Activated CD4-positive, alpha-beta T cell treated with anti-CD3 and anti-CD28 coated beads for 36 hours (primary cell): Measurements from ENCODE around the gene PSMB7. TPM values are rescaled to one million over a fixed set of nuclear protein-coding genes. Genes with fewer than 3 reads are reported as not detected.

Experiments used
- ATAC-seq: fragments of 200-7000 bp; cut with Tn5 transposase; one replicate; pipeline ENCODE4 v1.10.0; 2021; ENCODE audit warnings: mild to moderate bottlenecking, moderate library complexity
- CTCF ChIA-PET: fragments of 350-600 bp; sonication (Branson Sonifier 250); formaldehyde crosslinking; loops from one replicate; lab custom pipeline; 2021; ENCODE audit warnings: antibody characterized with exemption; lab: Charles Lee
- POLR2A ChIA-PET: fragments of 350-600 bp; sonication (Branson Sonifier 250); formaldehyde crosslinking; loops from one replicate; lab custom pipeline; 2021; ENCODE audit warnings: antibody characterized with exemption, inconsistent platforms; lab: Charles Lee
- DNase-seq: peaks from one replicate; pipeline ENCODE4 v3.0.0-alpha.2; 2020
- H3K27ac Mint-ChIP-seq: one replicate; pipeline ENCODE4 v1.8.0; 2021; ENCODE audit warnings: mixed read lengths
- H3K27me3 Mint-ChIP-seq: one replicate; pipeline ENCODE4 v1.8.0; 2021; ENCODE audit warnings: mixed read lengths
- H3K36me3 Mint-ChIP-seq: one replicate; pipeline ENCODE4 v1.8.0; 2021; ENCODE audit warnings: low read depth, mixed read lengths
- H3K4me1 Mint-ChIP-seq: one replicate; pipeline ENCODE4 v1.8.0; 2021; ENCODE audit warnings: mixed read lengths
- H3K4me3 Mint-ChIP-seq: one replicate; pipeline ENCODE4 v1.8.0; 2021; ENCODE audit warnings: mild to moderate bottlenecking, moderate library complexity, mixed read lengths
- H3K9me3 Mint-ChIP-seq: one replicate; pipeline ENCODE4 v1.8.0; 2021; ENCODE audit warnings: low read depth, mixed read lengths
- intact Hi-C, 2 experiments: fragments of 100-400 bp; cut with DNase I in 1 of 2; cut with micrococcal nuclease in 1 of 2; formaldehyde crosslinking; loops; one replicate each; pipeline versions ENCODE4 v1.14.2 to v1.15.1; 2022 to 2024; cut with DNase I, micrococcal nuclease
- total RNA-seq, 2 experiments: library from RNA; stranded (reverse); gene quantifications; one replicate each; pipeline ENCODE4 v1.2.3, GENCODE V29; 2021

PSMB7 gene
- total RNA-seq, 2 experiments from 2014 or later: 143 to 164 TPM

DNA sequence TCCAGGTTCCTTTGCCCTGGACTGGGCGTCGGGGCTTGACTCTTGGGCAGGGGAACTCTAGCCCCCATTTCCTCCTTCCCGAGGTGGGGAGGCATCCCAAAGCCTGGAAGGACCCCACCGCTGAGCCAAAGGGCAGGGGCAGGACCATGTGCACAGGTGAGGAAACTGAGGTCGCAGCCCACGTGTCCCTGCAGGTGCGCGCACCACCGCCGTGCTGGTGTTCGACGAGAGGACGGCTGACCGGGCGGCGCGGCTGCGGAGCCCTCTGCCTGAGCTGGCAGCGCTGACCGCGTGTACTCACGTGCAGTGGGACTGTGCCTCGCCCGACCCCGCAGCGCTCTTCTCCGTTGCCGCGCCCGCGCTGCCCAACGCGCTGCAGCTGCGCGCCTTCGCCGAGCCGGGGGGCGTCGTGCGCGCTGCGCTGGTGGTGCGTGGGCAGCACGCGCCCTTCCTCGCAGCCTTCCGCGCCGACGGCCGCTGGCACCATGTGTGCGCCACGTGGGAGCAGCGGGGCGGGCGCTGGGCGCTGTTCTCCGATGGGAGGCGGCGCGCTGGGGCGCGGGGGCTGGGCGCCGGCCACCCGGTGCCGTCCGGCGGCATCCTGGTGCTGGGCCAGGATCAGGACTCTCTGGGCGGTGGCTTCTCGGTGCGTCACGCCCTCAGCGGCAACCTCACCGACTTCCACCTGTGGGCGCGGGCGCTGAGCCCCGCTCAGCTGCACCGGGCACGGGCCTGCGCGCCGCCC, 37.8 kb upstream of the PSMB7 start:
- POLR2A ChIA-PET: no interaction called here
- no peak for ATAC-seq
- no peak overlapping the region for H3K4me3 Mint-ChIP-seq
- no peak overlapping the region for H3K27ac Mint-ChIP-seq
- H3K36me3 Mint-ChIP-seq: no peaks in the 10 kb centered on the region
- no peaks in the 10 kb centered on the region for H3K4me1 Mint-ChIP-seq
- H3K27me3 Mint-ChIP-seq: peaks cover 27% of the 10 kb centered on the region
- CTCF ChIA-PET: interaction anchor here (0.6 kb wide), 1 partner anchor 896 kb away, joined by 3 read pairs; no protein-coding TSS in a partner anchor
- no peak for DNase-seq
- intact Hi-C loops: no loop called here
- H3K9me3 Mint-ChIP-seq: no peaks in the 10 kb centered on the region

DNA sequence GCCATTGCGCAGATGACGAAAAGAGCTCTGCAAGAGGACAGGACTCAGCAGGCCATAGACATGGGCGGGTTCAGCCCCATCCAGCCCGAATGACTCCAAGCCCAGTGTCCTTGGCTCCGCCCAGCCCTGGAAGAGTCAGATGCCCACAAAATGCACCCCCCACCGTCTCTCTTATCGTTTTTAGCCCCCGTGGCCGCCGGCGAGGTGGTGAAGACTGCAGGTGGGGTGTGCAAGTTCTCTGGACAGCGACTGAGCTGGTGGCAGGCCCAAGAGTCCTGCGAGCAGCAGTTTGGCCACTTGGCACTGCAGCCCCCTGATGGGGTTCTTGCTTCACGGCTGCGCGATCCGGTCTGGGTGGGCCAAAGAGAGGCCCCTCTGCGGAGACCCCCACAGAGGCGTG, 37.1 kb upstream of the PSMB7 start:
- no peak for ATAC-seq
- no peaks in the 10 kb centered on the region for H3K36me3 Mint-ChIP-seq
- DNase-seq: no peak
- no peak overlapping the region for H3K27ac Mint-ChIP-seq
- no peaks in the 10 kb centered on the region for H3K4me1 Mint-ChIP-seq
- peaks cover 27% of the 10 kb centered on the region for H3K27me3 Mint-ChIP-seq
- ChIA-PET CTCF (interaction anchor here (0.6 kb wide), 1 partner anchor 895 kb away, joined by 3 read pairs; no protein-coding TSS in a partner anchor), POLR2A (no interaction called here)
- no peak overlapping the region for H3K4me3 Mint-ChIP-seq
- intact Hi-C loops: no loop called here
- no peaks in the 10 kb centered on the region for H3K9me3 Mint-ChIP-seq

DNA sequence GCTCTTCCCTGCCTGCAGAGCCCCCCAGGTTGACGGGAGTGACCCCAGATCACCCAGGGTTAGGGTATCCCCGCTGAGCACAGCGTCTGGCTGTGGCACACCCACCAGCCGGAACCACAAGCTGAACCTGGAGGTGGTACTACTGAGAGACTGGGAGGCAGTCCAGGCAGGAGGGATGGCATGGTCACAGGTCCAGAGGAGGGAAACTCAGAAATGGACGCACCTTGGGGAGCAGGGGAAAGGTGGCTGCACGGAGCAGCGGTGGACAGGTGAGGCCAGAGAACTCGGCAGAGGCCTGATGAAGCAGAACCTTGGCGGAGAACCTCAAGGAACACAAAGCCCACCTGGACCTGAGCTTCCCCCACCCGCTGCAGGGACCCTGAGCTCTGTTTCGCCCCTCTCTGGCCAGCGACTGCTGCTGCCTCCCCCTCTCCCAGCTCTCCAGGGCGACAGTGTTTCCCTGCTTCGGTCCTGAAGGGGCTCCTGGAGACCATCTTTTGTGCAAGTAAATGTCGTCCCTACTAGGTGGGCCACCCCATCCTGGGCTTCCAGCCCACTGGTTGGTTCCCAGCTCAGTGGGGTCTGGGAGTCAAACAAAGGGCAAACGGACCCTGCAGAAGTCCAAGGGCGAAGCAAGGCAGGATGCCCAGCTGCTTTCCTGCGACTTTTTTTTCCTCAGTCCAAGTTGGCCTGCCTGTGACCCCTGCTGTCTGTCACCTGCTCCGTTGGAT, 35.9 kb upstream of the PSMB7 start:
- peaks cover 27% of the 10 kb centered on the region for H3K27me3 Mint-ChIP-seq

DNA sequence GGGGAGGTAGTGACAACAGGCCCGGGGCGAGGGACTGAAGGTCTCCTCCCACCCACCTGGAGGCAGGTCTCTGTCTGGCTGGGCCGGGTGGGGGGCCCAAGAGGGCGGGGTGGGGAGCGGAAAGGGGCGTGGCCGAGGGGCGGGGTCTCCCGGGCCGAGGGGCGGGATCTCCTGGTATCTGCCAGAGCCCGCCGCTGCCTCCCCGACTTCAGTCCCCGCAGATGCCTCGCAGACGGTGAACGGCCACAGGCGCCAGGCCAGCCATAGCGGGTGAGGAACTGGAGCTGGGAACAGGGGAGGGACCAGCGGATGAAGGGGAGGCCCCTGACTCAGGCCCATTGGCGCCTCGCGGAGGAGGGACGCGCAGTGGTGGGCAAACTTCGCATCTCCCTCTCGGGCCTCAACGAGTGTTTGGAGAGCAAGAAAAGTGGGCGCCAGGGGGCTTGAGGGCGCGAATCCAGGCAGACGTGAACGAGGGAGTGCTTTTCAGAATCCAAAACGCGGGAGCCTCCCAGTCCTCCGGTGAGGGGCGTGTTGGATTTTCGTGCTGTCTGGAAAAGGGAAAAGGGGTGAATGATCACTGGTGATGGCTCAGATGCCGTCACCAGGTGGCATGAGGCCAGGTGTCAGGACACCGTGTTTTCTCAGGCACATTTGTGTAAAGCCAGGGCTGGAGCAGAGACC, 35.1 kb upstream of the PSMB7 start, which contains the start of gene ADGRD2:
Gene ADGRD2 (plus strand): TSS at position 211 of the 684 bp plus-strand sequence. CDS start 1,216 bp downstream, outside the sequence.
- POLR2A ChIA-PET: no interaction called here
- ATAC-seq: peak; percentile 18

More for the DNA sequence above, 35.9 kb upstream of the PSMB7 start:
- Mint-ChIP-seq H3K9me3 (no peaks in the 10 kb centered on the region), H3K4me1 (no peaks in the 10 kb centered on the region), H3K36me3 (no peaks in the 10 kb centered on the region), H3K27ac (no peak overlapping the region), H3K4me3 (no peak overlapping the region)
- CTCF ChIA-PET: no interaction called here
- DNase-seq: no peak
- intact Hi-C loops: no loop called here
- ATAC-seq: no peak
- POLR2A ChIA-PET: no interaction called here

DNA sequence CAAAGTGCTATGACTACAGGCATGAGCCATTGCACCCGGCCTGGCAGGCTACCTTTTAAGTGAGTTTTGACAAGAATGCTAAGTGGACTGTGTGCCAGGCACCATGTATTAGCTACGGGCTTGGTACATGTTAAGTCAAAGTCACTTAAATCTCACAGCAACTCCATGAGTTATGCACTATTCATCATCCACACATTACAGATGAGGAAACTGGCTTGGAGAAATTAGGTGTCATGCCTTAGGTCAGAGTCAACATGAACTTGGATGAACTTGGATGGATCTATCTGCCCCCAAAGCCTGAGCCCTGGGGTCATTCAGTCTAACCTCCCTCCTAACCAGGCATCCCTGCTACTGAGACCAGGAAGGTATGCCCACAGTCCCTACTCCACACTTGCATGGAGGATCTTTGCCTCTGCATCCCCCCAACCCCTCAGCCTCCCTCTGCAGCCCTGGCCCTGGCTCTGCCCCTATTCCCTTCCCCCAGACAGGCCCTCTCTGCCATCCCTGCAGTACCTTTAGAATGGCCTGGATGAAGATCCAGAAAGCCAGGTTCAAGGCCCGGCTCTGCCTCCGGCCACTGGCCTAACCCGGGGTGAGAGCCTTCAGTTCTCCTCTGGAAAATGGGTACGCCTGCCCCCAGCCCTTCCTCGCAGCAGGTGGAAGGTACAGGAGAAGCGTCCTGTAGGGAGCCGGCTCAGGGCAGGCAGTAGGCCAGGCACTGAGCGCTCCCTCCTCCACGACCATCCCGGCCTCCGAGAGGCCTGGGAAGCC, 34.3 kb upstream of the PSMB7 start:
- intact Hi-C loops: no loop called here
- no peak overlapping the region for H3K4me3 Mint-ChIP-seq

More for the DNA sequence above, 35.1 kb upstream of the PSMB7 start, which contains the start of gene ADGRD2:
- DNase-seq: peak; percentile 35
- intact Hi-C loops: no loop called here
- Mint-ChIP-seq H3K27me3 (peaks cover 29% of the 10 kb centered on the region), H3K4me3 (no peak within 1 kb of the TSS), H3K9me3 (no peaks in the 10 kb centered on the region), H3K27ac (no peak within 1 kb of the TSS), H3K36me3 (no peaks in the 10 kb centered on the region), H3K4me1 (no peaks in the 10 kb centered on the region)
- CTCF ChIA-PET: interaction anchor here (0.6 kb wide), 1 partner anchor 31 kb away, joined by 3 read pairs; no protein-coding TSS in a partner anchor

DNA sequence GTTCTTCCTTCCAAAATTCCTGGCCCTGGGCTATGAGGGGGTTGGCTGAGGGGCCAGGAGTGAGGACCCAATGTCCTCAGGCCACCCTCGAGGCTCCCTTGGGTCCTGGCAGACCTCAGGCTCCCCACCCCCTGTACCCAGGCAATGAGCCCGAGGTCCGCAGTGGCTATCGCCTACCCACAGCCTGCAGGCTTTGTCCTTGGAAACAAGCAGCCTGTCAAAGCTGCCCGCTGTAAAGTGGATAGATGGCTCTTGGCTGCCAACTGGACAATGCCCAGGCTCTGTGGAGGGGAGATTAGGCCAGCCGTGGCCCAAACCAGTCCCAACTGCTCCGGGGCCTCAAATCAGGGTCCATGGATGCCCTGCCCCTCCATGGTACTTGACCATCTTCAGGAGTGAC, 32.8 kb upstream of the PSMB7 start:
- Mint-ChIP-seq H3K36me3 (no peaks in the 10 kb centered on the region), H3K4me3 (no peak overlapping the region), H3K27me3 (peaks cover 30% of the 10 kb centered on the region), H3K27ac (no peak overlapping the region), H3K9me3 (no peaks in the 10 kb centered on the region), H3K4me1 (no peaks in the 10 kb centered on the region)
- POLR2A ChIA-PET: no interaction called here
- no peak for DNase-seq
- CTCF ChIA-PET: interaction anchor here (0.7 kb wide), 1 partner anchor 210 kb away, joined by 3 read pairs; no protein-coding TSS in a partner anchor
- ATAC-seq: no peak
- intact Hi-C loops: no loop called here

More for the DNA sequence above, 34.3 kb upstream of the PSMB7 start:
- H3K27me3 Mint-ChIP-seq: peaks cover 31% of the 10 kb centered on the region
- ATAC-seq: no peak
- CTCF ChIA-PET: interaction anchor here (0.6 to 0.8 kb wide), 3 partner anchors 31 to 95 kb away, joined by 3 read pairs; no protein-coding TSS in a partner anchor
- DNase-seq: no peak
- POLR2A ChIA-PET: no interaction called here
- H3K9me3 Mint-ChIP-seq: no peaks in the 10 kb centered on the region
- H3K36me3 Mint-ChIP-seq: no peaks in the 10 kb centered on the region
- no peaks in the 10 kb centered on the region for H3K4me1 Mint-ChIP-seq
- H3K27ac Mint-ChIP-seq: no peak overlapping the region

DNA sequence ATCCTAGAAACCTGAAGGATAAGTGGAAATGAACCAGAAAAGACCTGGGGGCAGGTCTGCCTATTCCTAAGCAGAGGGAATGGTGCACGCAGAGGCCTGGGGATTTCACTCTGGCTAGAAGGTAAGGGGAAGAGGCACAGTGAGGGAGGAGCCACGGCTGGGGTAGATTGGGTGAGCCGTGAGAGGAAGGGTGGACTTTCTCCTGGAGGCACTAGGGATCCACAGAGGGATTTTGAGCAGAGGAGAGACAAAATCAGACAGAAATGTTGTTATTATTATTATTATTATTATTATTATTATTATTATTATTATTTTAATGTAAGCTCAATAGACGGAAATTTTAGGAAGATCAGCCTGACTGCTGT, 32.0 kb upstream of the PSMB7 start:
- DNase-seq (no peak), ATAC-seq (no peak)
- ChIA-PET CTCF (interaction anchor here (0.7 kb wide), 1 partner anchor 210 kb away, joined by 3 read pairs; no protein-coding TSS in a partner anchor), POLR2A (no interaction called here)
- Mint-ChIP-seq H3K9me3 (no peaks in the 10 kb centered on the region), H3K36me3 (no peaks in the 10 kb centered on the region), H3K27me3 (peaks cover 26% of the 10 kb centered on the region), H3K4me1 (no peaks in the 10 kb centered on the region), H3K27ac (no peak overlapping the region), H3K4me3 (no peak overlapping the region)
- intact Hi-C loops: no loop called here

DNA sequence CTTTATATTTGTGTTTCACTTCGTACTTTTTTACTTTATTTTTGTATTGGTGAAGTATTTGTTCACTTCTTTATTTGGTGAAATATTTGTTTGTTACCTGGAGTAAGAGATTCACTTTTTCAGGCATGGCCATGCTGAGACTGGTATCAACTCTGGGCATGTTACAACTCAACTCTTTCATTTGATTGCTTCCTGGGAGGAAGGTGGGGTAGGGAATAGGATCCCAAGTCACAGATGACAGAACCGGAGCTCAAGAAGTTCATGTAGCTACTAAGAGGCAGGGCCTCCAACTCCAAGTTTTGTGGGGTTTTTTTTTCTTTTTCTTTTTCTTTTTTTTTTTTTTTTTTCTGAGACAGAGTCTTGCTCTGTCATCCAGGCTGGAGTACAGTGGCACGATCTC, 28.9 kb upstream of the PSMB7 start:
- Mint-ChIP-seq H3K4me1 (no peaks in the 10 kb centered on the region), H3K27ac (no peak overlapping the region), H3K9me3 (no peaks in the 10 kb centered on the region), H3K27me3 (peaks cover 26% of the 10 kb centered on the region), H3K36me3 (no peaks in the 10 kb centered on the region), H3K4me3 (no peak overlapping the region)
- ATAC-seq (no peak), DNase-seq (no peak)
- CTCF ChIA-PET: interaction anchor here (0.8 kb wide), 1 partner anchor 26 kb away, joined by 3 read pairs; no protein-coding TSS in a partner anchor
- POLR2A ChIA-PET: no interaction called here
- intact Hi-C loops: no loop called here

DNA sequence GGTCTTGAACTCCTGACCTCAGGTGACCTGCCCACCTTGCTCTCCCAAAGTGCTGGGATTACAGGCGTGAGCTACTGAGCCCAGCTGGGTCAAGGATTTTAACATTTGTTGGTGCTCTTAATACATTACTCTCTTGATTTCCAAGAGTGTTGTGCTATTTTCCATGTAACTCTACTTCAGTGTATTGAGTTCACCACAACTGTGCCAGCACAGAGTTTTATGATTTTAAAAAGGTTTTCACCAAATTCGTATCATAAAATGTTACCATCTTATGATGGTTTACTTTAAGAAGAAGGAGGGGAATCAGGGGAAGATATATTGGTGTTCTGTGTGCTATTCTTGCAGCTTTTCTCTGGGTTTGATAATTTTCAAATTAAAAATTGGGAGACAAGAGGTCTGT, 28.4 kb upstream of the PSMB7 start:
- H3K27me3 Mint-ChIP-seq: peaks cover 26% of the 10 kb centered on the region
- no peak for DNase-seq
- peaks cover 2% of the 10 kb centered on the region for H3K9me3 Mint-ChIP-seq
- no peaks in the 10 kb centered on the region for H3K36me3 Mint-ChIP-seq
- intact Hi-C loops: no loop called here
- ATAC-seq: no peak
- ChIA-PET CTCF (no interaction called here), POLR2A (no interaction called here)
- H3K4me3 Mint-ChIP-seq: no peak overlapping the region
- H3K4me1 Mint-ChIP-seq: no peaks in the 10 kb centered on the region
- H3K27ac Mint-ChIP-seq: no peak overlapping the region

DNA sequence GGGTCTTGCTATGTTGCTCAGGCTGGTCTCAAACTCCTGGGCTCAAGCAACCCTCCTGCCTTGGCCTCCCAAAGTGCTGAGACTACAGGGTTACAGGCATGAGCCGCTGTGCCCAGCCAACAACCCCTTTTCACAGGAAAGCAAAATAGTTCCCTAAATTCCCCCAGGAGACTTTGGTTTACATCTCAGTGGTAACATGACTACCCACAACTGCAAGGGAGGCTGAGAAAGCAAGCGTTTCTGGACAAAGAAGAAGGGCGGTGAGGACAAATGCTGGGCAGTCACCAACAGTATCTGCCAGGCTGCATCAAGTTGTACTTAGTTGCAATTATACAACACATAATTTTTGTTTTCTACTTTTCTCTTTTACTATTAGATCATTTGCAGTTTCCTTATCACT, 27.6 kb upstream of the PSMB7 start:
- Mint-ChIP-seq H3K9me3 (peaks cover 2% of the 10 kb centered on the region), H3K27me3 (peaks cover 26% of the 10 kb centered on the region), H3K4me1 (no peaks in the 10 kb centered on the region), H3K4me3 (no peak overlapping the region), H3K36me3 (no peaks in the 10 kb centered on the region), H3K27ac (no peak overlapping the region)
- POLR2A ChIA-PET: no interaction called here
- CTCF ChIA-PET: no interaction called here
- intact Hi-C loops: no loop called here
- ATAC-seq: no peak
- no peak for DNase-seq

DNA sequence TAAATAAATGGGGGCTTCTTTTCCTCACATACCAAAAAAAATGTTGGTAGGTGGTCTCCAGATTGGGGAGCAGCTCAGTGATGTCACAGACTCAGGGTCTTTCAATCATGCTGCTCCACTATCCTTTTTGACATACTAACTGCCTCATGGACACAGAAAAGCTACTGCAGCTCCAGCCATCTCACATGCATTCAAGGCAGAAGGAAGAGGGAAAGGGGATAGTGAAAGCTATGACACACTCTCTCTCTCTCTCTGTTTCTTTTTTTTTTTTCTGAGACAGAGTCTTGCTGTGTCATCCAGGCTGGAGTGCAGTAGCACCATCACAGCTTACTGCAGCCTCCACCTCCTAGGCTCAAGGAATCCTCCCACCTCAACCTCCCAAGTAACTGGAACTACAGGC, 27.1 kb upstream of the PSMB7 start:
- ChIA-PET POLR2A (no interaction called here), CTCF (no interaction called here)
- H3K4me1 Mint-ChIP-seq: no peaks in the 10 kb centered on the region
- intact Hi-C loops: no loop called here
- no peaks in the 10 kb centered on the region for H3K36me3 Mint-ChIP-seq
- no peak for ATAC-seq
- H3K27me3 Mint-ChIP-seq: peaks cover 26% of the 10 kb centered on the region
- H3K9me3 Mint-ChIP-seq: peaks cover 2% of the 10 kb centered on the region
- no peak overlapping the region for H3K4me3 Mint-ChIP-seq
- no peak overlapping the region for H3K27ac Mint-ChIP-seq
- DNase-seq: no peak
